ENCODE data around the gene EDNRA.

Gene EDNRA

GRCh38 chr4:147491086-147491485 is 10.2 kb downstream of the EDNRA start:
- Mint-ChIP-seq H3K9me3 (no peaks in the 10 kb centered on the region), H3K4me3 (peak overlapping the region in 1 of 3 experiments; percentile 45), H3K4me1 (peaks cover 48% of the 10 kb centered on the region), H3K27me3 (ENCODE audit: low read depth) (no peaks in the 10 kb centered on the region), H3K27ac (peak overlapping the region; percentile 68 to 91 (median 80)), H3K36me3 (ENCODE audit: low read depth) (peaks cover 47% of the 10 kb centered on the region)
- TF ChIP-seq, protein P1, sequence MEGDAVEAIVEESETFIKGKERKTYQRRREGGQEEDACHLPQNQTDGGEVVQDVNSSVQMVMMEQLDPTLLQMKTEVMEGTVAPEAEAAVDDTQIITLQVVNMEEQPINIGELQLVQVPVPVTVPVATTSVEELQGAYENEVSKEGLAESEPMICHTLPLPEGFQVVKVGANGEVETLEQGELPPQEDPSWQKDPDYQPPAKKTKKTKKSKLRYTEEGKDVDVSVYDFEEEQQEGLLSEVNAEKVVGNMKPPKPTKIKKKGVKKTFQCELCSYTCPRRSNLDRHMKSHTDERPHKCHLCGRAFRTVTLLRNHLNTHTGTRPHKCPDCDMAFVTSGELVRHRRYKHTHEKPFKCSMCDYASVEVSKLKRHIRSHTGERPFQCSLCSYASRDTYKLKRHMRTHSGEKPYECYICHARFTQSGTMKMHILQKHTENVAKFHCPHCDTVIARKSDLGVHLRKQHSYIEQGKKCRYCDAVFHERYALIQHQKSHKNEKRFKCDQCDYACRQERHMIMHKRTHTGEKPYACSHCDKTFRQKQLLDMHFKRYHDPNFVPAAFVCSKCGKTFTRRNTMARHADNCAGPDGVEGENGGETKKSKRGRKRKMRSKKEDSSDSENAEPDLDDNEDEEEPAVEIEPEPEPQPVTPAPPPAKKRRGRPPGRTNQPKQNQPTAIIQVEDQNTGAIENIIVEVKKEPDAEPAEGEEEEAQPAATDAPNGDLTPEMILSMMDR (IDR thresholded peaks at IDR 0.05; ENCODE audit: unreplicated experiment in 3 of 3): no peak

GRCh38 chr4:147492306-147492705 is 11.4 kb downstream of the EDNRA start:
- Mint-ChIP-seq H3K27me3 (ENCODE audit: low read depth) (no peaks in the 10 kb centered on the region), H3K9me3 (no peaks in the 10 kb centered on the region), H3K4me3 (peak overlapping the region; percentile 21 to 45 (median 40)), H3K27ac (peak overlapping the region; percentile 68 to 91 (median 80)), H3K4me1 (peaks cover 53% of the 10 kb centered on the region), H3K36me3 (ENCODE audit: low read depth) (peaks cover 35% of the 10 kb centered on the region)
- TF ChIP-seq, protein P1 (IDR thresholded peaks at IDR 0.05; ENCODE audit: unreplicated experiment in 3 of 3): no peak

- Mint-ChIP-seq H3K27me3 (ENCODE audit: low read depth) (no peaks in the 10 kb centered on the region), H3K36me3 (ENCODE audit: low read depth) (peaks cover 35% of the 10 kb centered on the region), H3K27ac (peak overlapping the region; percentile 68 to 93 (median 91)), H3K4me1 (peaks cover 53% of the 10 kb centered on the region), H3K9me3 (no peaks in the 10 kb centered on the region), H3K4me3 (peak overlapping the region; percentile 59 to 63 (median 63))
- TF ChIP-seq, protein P1 (IDR thresholded peaks at IDR 0.05; ENCODE audit: unreplicated experiment in 3 of 3): no peak
Observed at GRCh38 chr4:147492761-147493160, 11.9 kb downstream of the EDNRA start.

- no peaks in the 10 kb centered on the region for H3K9me3 Mint-ChIP-seq
- H3K36me3 Mint-ChIP-seq (ENCODE audit: low read depth): peaks cover 35% of the 10 kb centered on the region
- peak overlapping the region; percentile 59 to 63 (median 63) for H3K4me3 Mint-ChIP-seq
- TF ChIP-seq, protein P1 (IDR thresholded peaks at IDR 0.05; ENCODE audit: unreplicated experiment in 3 of 3): no peak
- no peaks in the 10 kb centered on the region for H3K27me3 Mint-ChIP-seq (ENCODE audit: low read depth)
- peaks cover 49% of the 10 kb centered on the region for H3K4me1 Mint-ChIP-seq
- H3K27ac Mint-ChIP-seq: peak overlapping the region; percentile 68 to 93 (median 91)
Observed at GRCh38 chr4:147493307-147493706, 12.4 kb downstream of the EDNRA start.

DNA sequence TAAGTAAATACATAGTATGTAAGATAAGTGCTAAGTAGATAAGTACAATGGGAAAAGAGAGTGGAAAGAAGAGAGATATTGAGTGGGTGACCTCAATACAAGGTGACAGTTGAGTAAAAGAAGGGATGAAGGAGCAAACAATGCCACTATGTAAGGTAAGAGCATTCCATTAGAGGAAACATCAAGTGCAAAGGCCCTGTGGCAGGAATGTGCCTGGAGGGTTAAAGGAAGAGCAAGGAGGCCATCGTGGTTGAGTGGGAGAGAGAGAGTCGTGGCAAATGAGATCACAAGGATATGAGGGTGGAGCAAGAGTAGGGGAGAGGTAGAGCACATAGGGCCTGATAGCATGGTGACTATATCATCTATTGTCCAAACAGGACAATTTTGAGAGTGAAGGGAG is 13.4 kb downstream of the EDNRA start:
- no peaks in the 10 kb centered on the region for H3K9me3 Mint-ChIP-seq
- H3K27ac Mint-ChIP-seq: peak overlapping the region in 1 of 3 experiments; percentile 1
- no peaks in the 10 kb centered on the region for H3K27me3 Mint-ChIP-seq (ENCODE audit: low read depth)
- H3K4me1 Mint-ChIP-seq: peaks cover 45% of the 10 kb centered on the region
- TF ChIP-seq, protein P1 (IDR thresholded peaks at IDR 0.05; ENCODE audit: unreplicated experiment in 3 of 3): no peak
- peaks cover 37% of the 10 kb centered on the region for H3K36me3 Mint-ChIP-seq (ENCODE audit: low read depth)
- H3K4me3 Mint-ChIP-seq: no peak overlapping the region

DNA sequence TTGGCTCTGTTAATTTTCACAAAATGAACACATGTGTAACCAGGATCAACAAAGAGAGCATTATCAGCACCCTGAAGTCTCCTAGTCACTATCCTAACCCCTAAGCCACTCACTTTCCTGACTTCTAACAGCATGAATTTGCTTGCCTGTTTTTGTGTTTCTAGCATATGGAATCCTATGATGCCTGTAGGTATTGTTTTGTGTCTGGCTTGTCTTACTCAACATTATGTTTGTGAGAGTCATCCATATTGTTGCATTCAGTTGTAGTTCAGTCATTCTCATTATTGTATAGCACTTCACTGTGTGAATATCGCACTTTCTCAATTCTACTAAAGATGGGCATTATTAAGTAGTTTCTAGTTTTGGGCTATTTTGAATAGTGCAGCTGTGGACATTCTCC is 15.6 kb downstream of the EDNRA start:
- peak overlapping the region in 1 of 3 experiments; percentile 44 for H3K27ac Mint-ChIP-seq
- H3K36me3 Mint-ChIP-seq (ENCODE audit: low read depth): peaks cover 38% of the 10 kb centered on the region
- no peaks in the 10 kb centered on the region for H3K27me3 Mint-ChIP-seq (ENCODE audit: low read depth)
- TF ChIP-seq, protein P1 (IDR thresholded peaks at IDR 0.05; ENCODE audit: unreplicated experiment in 3 of 3): no peak
- H3K9me3 Mint-ChIP-seq: no peaks in the 10 kb centered on the region
- H3K4me3 Mint-ChIP-seq: no peak overlapping the region
- H3K4me1 Mint-ChIP-seq: peaks cover 28% of the 10 kb centered on the region
